GM12865 (cell line): ENCODE data around the gene SLC38A3.

Source experiments
- DNase-seq: peaks from one replicate; pipeline ENCODE4 v3.0.0; 2010; ENCODE audit warnings: low read depth
- H3K4me3 ChIP-seq: 2 replicates; pipeline ENCODE4 v1.5.1; 2011; ENCODE audit warnings: mild to moderate bottlenecking, low read depth, low read length, control low read depth
- TF ChIP-seq, protein P1 (sequence below): IDR thresholded peaks from 2 replicates; pipeline ENCODE4 v1.5.1; 2011; ENCODE audit warnings: low read length, control low read depth, low read depth, inconsistent platforms; ENCODE audit not compliant: insufficient read depth; ENCODE audit errors: missing control alignments

The SLC38A3 gene

DNA sequence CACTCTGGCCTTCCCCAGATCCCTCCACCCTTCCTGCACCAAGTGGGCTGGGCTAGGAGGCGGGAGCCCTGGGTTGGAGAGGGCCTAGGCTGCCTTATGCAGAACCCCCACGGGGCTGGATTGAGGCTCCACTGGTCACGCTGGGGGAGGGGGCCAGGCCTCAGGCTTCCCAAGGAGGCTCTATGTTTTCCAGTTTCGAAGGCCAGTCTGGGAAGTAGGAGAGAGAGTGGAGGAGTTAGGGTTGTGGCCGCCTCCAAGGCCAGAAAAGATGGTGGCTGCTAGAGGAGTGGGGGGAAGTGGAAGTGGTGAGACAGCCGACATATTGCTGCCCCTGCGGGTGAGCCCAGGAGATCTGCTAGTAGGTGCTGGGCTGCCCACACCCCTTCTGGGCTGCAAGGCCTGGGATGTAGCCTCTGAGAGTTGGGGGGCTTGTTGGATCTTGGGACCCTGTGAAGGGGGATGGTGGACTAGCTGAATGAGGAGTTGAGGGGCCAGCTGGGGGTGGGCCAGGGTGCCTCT is 32.1 kb downstream of the SLC38A3 start:
- DNase-seq, result peak; percentile 43
- TF ChIP-seq, protein P1, sequence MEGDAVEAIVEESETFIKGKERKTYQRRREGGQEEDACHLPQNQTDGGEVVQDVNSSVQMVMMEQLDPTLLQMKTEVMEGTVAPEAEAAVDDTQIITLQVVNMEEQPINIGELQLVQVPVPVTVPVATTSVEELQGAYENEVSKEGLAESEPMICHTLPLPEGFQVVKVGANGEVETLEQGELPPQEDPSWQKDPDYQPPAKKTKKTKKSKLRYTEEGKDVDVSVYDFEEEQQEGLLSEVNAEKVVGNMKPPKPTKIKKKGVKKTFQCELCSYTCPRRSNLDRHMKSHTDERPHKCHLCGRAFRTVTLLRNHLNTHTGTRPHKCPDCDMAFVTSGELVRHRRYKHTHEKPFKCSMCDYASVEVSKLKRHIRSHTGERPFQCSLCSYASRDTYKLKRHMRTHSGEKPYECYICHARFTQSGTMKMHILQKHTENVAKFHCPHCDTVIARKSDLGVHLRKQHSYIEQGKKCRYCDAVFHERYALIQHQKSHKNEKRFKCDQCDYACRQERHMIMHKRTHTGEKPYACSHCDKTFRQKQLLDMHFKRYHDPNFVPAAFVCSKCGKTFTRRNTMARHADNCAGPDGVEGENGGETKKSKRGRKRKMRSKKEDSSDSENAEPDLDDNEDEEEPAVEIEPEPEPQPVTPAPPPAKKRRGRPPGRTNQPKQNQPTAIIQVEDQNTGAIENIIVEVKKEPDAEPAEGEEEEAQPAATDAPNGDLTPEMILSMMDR, result no peak
- H3K4me3 ChIP-seq, result peak overlapping the region; percentile 81

DNA sequence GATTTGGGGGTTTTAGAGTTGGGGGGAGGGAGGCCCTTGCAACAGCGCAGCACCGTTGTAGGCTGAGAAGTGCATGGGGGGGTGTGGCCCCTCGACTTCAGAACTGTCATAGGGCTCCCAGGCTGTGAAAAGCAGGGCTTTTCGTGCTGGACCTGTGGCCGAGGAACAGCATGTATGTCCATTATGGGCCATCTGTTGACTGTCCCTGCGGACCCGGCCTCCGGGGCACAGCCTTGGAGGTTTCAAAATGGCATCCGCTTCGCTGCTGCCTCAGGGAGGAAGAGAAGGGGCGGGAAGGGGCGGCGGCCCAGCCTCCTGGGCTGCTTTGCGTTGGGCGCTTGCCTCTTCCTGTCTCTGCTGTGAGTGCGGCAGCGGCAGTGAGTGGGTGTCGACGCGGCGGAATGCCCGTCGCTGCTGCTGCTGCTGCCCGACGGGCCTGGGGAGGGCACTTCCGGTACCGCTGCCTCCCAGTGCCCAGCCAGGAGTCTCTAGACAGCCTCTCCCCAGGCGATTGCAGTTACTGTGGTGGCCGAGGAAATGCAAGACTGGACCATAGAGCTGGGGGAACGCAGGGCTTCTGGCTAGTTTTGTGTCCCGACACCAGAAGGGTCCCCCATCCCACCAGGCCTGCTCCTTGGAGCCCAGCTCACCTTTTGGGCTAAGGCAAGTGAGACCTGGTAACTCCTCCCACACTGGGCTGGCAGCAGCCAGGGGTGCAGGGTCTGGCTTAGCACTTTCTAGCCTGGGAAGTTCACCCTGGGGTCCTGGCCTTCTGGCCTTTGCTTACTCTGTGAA is 32.9 kb downstream of the SLC38A3 start:
- DNase-seq, result peak; percentile 91

DNA sequence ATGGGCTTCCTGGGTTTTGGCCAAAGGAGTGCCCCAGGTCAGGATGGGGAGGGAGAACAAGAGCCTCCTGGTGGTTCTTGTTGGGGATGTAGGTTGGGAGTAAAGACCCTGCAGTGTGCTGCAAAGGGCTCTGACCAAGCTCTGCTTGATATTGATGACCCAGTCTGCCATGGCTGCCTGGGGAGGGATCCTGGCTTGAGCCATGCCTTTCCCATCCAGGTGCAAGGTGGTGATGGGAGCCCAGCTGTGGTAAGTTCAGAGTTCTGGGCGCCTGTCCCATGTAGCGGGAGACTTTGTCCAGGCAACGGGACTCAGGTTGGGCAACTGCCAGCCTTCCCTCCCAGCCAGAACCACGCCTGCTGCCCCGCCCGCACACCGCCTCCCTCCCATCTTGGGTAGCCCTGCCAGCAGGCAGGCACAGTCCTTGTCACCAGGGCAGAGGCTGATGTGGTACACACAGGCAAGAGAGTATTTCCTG is 33.5 kb downstream of the SLC38A3 start:
- TF ChIP-seq, protein P1, result no peak
- DNase-seq, result no peak
- H3K4me3 ChIP-seq, result peak overlapping the region; percentile 81

More for the DNA sequence above, 32.9 kb downstream of the SLC38A3 start:
- peak overlapping the region; percentile 81 for H3K4me3 ChIP-seq
- TF ChIP-seq, protein P1, result no peak

DNA sequence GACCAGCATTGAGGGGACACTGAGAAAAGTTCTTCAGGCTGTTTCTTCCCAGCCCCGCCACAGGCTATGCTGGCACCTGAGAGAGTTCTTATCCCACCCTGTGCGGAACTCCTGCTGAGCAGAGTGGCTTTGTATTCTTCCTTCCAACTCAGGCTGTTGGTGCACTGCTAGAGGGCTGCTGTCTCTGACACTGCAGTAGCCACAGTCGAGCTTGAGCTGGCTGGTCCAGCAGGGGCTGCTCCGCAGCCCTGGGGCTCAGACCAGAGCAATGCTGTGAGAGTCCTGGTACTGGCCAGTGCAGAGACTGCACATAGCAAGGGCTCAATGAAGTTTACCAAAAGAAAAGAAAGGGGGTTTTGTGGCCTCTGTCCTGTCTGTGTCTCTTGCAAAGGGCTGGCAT is 34.6 kb downstream of the SLC38A3 start:
- DNase-seq, result no peak
- H3K4me3 ChIP-seq, result no peak overlapping the region
- TF ChIP-seq, protein P1, result no peak

DNA sequence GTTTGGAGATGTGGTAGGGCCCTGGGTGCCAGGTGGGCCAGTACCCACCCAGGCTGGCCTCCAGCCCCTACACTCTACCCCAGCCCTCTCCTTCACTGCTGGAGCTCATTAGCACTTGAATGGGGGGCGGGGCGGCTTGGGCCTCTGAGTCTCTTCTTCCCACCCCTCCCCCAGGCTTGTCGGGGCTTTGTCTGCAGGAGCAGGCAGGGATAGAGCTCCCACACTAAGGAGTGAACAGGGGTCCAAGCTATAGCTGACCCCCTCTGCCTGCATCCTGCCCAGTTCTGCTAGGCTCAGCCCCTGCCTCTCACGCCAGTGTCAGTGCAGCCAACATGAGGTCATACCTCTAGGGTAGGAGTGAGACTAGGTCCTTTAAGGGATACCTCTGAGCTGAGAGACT is 36.1 kb downstream of the SLC38A3 start:
- TF ChIP-seq, protein P1, result no peak
- no peak for DNase-seq
- H3K4me3 ChIP-seq, result no peak overlapping the region

DNA sequence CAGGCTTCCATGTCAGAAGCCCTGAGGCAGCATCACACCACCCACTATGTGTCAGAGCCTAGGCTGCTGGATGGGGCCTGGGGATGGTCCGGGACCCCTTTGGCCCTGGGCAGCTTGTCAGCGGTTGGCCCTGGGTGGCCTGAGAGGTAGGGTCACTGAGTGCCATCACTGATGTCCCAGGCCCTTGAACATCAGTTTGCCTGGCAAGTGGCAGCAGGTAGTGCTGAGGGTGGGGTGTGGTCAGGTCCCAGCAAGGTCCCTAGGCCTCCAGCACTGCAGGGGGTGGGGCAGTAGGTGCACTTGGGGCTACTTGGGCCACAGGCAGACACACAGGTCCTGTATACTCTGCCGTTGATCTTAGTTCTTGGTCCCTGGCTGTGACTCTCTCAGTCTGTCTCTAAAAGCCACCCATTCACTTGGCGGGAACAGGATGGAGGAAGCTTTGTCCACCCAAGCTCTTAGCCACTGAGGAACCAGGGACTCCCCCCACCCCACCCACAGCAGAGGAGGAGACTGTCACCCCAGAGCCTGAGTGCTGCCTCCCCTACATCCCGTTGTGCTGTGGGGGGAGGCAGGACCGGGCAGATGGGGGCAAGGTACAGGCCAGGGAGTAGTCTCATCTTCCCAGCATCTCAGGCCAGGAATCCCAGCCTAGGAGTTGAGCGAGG is 36.8 kb downstream of the SLC38A3 start:
- DNase-seq, result no peak
- no peak overlapping the region for H3K4me3 ChIP-seq
- TF ChIP-seq, protein P1, result no peak
